WTC11 (cell line): Measurements from ENCODE around the gene HSF2BP. TPM values are rescaled to one million over a fixed set of nuclear protein-coding genes. Genes with fewer than 3 reads are reported as not detected.

Experiments
- ATAC-seq: fragments of 200-7000 bp; cut with Tn5 transposase; 2 replicates; pipeline ENCODE4 v1.10.0; 2021; ENCODE audit warnings: mild to moderate bottlenecking, moderate library complexity
- CTCF ChIA-PET: fragments of 300-600 bp; sonication (Branson Sonifier 250); formaldehyde crosslinking; loops from one replicate; lab custom pipeline; 2021; ENCODE audit warnings: antibody characterized with exemption; lab: Charles Lee
- POLR2A ChIA-PET: fragments of 350-600 bp; sonication (Branson Sonifier 250); formaldehyde crosslinking; loops from one replicate; lab custom pipeline; 2021; ENCODE audit warnings: antibody characterized with exemption; lab: Charles Lee
- DNase-seq: peaks from one replicate; pipeline ENCODE4 v3.0.0; 2021; ENCODE audit warnings: low spot score
- H3K27ac Mint-ChIP-seq: 2 replicates; pipeline ENCODE4 v1.8.0; 2021; ENCODE audit warnings: mixed read lengths
- H3K27me3 Mint-ChIP-seq: 2 replicates; pipeline ENCODE4 v1.8.0; 2021; ENCODE audit warnings: low read depth, mild to moderate bottlenecking, moderate library complexity, mixed read lengths
- H3K36me3 Mint-ChIP-seq: 2 replicates; pipeline ENCODE4 v1.8.0; 2021; ENCODE audit warnings: mixed read lengths
- H3K4me1 Mint-ChIP-seq: 2 replicates; pipeline ENCODE4 v1.8.0; 2022; ENCODE audit warnings: mixed read lengths
- H3K4me3 Mint-ChIP-seq: 2 replicates; pipeline ENCODE4 v1.8.0; 2021; ENCODE audit warnings: mild to moderate bottlenecking, moderate library complexity, mixed read lengths
- H3K9me3 Mint-ChIP-seq: 2 replicates; pipeline ENCODE4 v1.8.0; 2021; ENCODE audit warnings: mixed read lengths
- AR ChIP-seq: fragments of 250-450 bp; sonication (Bioruptor Pico); IDR thresholded peaks from 2 replicates; pipeline ENCODE4 v1.9.0; 2021; ENCODE audit warnings: mild to moderate bottlenecking
- ATF1 ChIP-seq: sonication (generic); formaldehyde crosslinking; IDR thresholded peaks from 2 replicates; pipeline ENCODE4 v1.8.1; 2023; ENCODE audit warnings: mild to moderate bottlenecking, moderate library complexity, missing genetic modification reagents
- FOXK1 ChIP-seq: sonication (generic); formaldehyde crosslinking; IDR thresholded peaks from 2 replicates; pipeline ENCODE4 v1.8.0; 2022; ENCODE audit warnings: mild to moderate bottlenecking, moderate library complexity, missing genetic modification reagents
- JUN ChIP-seq: sonication (generic); formaldehyde crosslinking; IDR thresholded peaks from 2 replicates; pipeline ENCODE4 v1.8.0; 2023; ENCODE audit warnings: mild to moderate bottlenecking, missing genetic modification reagents
- KAT7 ChIP-seq: sonication (generic); formaldehyde crosslinking; IDR thresholded peaks from 2 replicates; pipeline ENCODE4 v1.8.1; 2023; ENCODE audit warnings: missing genetic modification reagents, mild to moderate bottlenecking, borderline replicate concordance
- MAX ChIP-seq: sonication (generic); formaldehyde crosslinking; IDR thresholded peaks from 2 replicates; pipeline ENCODE4 v1.8.0; 2022; ENCODE audit warnings: mild to moderate bottlenecking, missing genetic modification reagents
- MLX ChIP-seq: sonication (generic); formaldehyde crosslinking; IDR thresholded peaks from 2 replicates; pipeline ENCODE4 v1.8.1; 2023; ENCODE audit warnings: mild to moderate bottlenecking, missing genetic modification reagents, moderate library complexity
- MXD4 ChIP-seq: fragments of 250-450 bp; sonication (Bioruptor Pico); IDR thresholded peaks from 2 replicates; pipeline ENCODE4 v1.8.0; 2021; ENCODE audit warnings: mild to moderate bottlenecking, moderate library complexity, borderline replicate concordance
- NR1H2 ChIP-seq: sonication (generic); formaldehyde crosslinking; IDR thresholded peaks from 2 replicates; pipeline ENCODE4 v1.9.0; 2021; ENCODE audit warnings: mild to moderate bottlenecking, moderate library complexity, missing genetic modification reagents
- NR2C2 ChIP-seq: sonication (generic); formaldehyde crosslinking; IDR thresholded peaks from 2 replicates; pipeline ENCODE4 v1.8.0; 2022; ENCODE audit warnings: mild to moderate bottlenecking, missing genetic modification reagents
- SMAD3 ChIP-seq: sonication (generic); formaldehyde crosslinking; IDR thresholded peaks from 2 replicates; pipeline ENCODE4 v1.8.0; 2022; ENCODE audit warnings: missing genetic modification reagents, mild to moderate bottlenecking, borderline replicate concordance
- SOX15 ChIP-seq: fragments of 250-450 bp; sonication (Bioruptor Pico); IDR thresholded peaks from 2 replicates; pipeline ENCODE4 v1.9.0; 2021; ENCODE audit warnings: mild to moderate bottlenecking
- ZNF121 ChIP-seq: sonication (generic); formaldehyde crosslinking; IDR thresholded peaks from 2 replicates; pipeline ENCODE4 v1.8.0; 2023; ENCODE audit warnings: missing genetic modification reagents
- ZNF396 ChIP-seq: fragments of 250-450 bp; sonication (Bioruptor Pico); IDR thresholded peaks from 2 replicates; pipeline ENCODE4 v1.8.0; 2021; ENCODE audit warnings: mild to moderate bottlenecking, moderate library complexity, borderline replicate concordance
- ZNF416 ChIP-seq: fragments of 250-450 bp; sonication (Bioruptor Pico); IDR thresholded peaks from 2 replicates; pipeline ENCODE4 v1.9.0; 2021; ENCODE audit warnings: mild to moderate bottlenecking, inconsistent platforms
- total RNA-seq: library from RNA; stranded (reverse); gene quantifications from 3 replicates; pipeline ENCODE4 v1.2.3, GENCODE V29; 2021
- TF ChIP-seq, protein P1 (sequence below): fragments of 250-450 bp; sonication (Bioruptor Pico); IDR thresholded peaks from 2 replicates; pipeline ENCODE4 v1.9.0; 2021; ENCODE audit warnings: mild to moderate bottlenecking
- TF ChIP-seq, protein P2 (sequence below): fragments of 200-600 bp; IDR thresholded peaks from 2 replicates; pipeline ENCODE4 v1.8.0; 2022; ENCODE audit warnings: antibody characterized with exemption
- TF ChIP-seq, protein P3 (sequence below): sonication (generic); formaldehyde crosslinking; IDR thresholded peaks from 2 replicates; pipeline ENCODE4 v1.8.1; 2023; ENCODE audit warnings: mild to moderate bottlenecking, missing genetic modification reagents
- TF ChIP-seq, protein P4 (sequence below): sonication (generic); formaldehyde crosslinking; conservative IDR thresholded peaks from 2 replicates; pipeline ENCODE4 v1.8.1; 2023; ENCODE audit warnings: mild to moderate bottlenecking, low read depth, missing genetic modification reagents, moderate library complexity

The HSF2BP gene
- total RNA-seq, 1 experiment from 2014 or later: 1.1 TPM

GRCh38 chr21:43635436-43635835 is 23.9 kb downstream of the HSF2BP start:
- H3K36me3 Mint-ChIP-seq: no peaks in the 10 kb centered on the region

GRCh38 chr21:43634618-43635017 is 24.7 kb downstream of the HSF2BP start:
- Mint-ChIP-seq H3K9me3 (peaks cover 2% of the 10 kb centered on the region), H3K27ac (no peak overlapping the region), H3K27me3 (no peaks in the 10 kb centered on the region; the same call in 1 of the 2 replicates), H3K4me1 (no peaks in the 10 kb centered on the region), H3K4me3 (no peak overlapping the region), H3K36me3 (peaks cover 2% of the 10 kb centered on the region; the same call in 1 of the 2 replicates)
- ATAC-seq (no peak), DNase-seq (no peak)
- POLR2A ChIA-PET: no interaction called here
- CTCF ChIA-PET: no interaction called here
- TF ChIP-seq SMAD3 (CRISPR knock-in tag) (no peak), ZNF396 (CRISPR knock-in tag) (no peak), KAT7 (CRISPR knock-in tag) (no peak), NR1H2 (CRISPR knock-in tag) (no peak), ZNF121 (CRISPR knock-in tag) (no peak), MAX (CRISPR knock-in tag) (no peak), MXD4 (CRISPR knock-in tag) (no peak)
- TF ChIP-seq, protein P1, sequence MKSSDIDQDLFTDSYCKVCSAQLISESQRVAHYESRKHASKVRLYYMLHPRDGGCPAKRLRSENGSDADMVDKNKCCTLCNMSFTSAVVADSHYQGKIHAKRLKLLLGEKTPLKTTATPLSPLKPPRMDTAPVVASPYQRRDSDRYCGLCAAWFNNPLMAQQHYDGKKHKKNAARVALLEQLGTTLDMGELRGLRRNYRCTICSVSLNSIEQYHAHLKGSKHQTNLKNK (CRISPR knock-in tag): no peak
- TF ChIP-seq, protein P2, sequence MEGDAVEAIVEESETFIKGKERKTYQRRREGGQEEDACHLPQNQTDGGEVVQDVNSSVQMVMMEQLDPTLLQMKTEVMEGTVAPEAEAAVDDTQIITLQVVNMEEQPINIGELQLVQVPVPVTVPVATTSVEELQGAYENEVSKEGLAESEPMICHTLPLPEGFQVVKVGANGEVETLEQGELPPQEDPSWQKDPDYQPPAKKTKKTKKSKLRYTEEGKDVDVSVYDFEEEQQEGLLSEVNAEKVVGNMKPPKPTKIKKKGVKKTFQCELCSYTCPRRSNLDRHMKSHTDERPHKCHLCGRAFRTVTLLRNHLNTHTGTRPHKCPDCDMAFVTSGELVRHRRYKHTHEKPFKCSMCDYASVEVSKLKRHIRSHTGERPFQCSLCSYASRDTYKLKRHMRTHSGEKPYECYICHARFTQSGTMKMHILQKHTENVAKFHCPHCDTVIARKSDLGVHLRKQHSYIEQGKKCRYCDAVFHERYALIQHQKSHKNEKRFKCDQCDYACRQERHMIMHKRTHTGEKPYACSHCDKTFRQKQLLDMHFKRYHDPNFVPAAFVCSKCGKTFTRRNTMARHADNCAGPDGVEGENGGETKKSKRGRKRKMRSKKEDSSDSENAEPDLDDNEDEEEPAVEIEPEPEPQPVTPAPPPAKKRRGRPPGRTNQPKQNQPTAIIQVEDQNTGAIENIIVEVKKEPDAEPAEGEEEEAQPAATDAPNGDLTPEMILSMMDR: no peak
- TF ChIP-seq, protein P3, sequence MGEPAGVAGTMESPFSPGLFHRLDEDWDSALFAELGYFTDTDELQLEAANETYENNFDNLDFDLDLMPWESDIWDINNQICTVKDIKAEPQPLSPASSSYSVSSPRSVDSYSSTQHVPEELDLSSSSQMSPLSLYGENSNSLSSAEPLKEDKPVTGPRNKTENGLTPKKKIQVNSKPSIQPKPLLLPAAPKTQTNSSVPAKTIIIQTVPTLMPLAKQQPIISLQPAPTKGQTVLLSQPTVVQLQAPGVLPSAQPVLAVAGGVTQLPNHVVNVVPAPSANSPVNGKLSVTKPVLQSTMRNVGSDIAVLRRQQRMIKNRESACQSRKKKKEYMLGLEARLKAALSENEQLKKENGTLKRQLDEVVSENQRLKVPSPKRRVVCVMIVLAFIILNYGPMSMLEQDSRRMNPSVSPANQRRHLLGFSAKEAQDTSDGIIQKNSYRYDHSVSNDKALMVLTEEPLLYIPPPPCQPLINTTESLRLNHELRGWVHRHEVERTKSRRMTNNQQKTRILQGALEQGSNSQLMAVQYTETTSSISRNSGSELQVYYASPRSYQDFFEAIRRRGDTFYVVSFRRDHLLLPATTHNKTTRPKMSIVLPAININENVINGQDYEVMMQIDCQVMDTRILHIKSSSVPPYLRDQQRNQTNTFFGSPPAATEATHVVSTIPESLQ (CRISPR knock-in tag): no peak

More at GRCh38 chr21:43635436-43635835, 23.9 kb downstream of the HSF2BP start:
- H3K4me3 Mint-ChIP-seq: no peak overlapping the region
- TF ChIP-seq NR2C2 (CRISPR knock-in tag) (no peak), SOX15 (no peak), ZNF416 (no peak), JUN (CRISPR knock-in tag) (no peak), AR (CRISPR knock-in tag) (no peak), MLX (CRISPR knock-in tag) (no peak), ATF1 (CRISPR knock-in tag) (no peak), FOXK1 (CRISPR knock-in tag) (no peak)
- TF ChIP-seq, protein P4, sequence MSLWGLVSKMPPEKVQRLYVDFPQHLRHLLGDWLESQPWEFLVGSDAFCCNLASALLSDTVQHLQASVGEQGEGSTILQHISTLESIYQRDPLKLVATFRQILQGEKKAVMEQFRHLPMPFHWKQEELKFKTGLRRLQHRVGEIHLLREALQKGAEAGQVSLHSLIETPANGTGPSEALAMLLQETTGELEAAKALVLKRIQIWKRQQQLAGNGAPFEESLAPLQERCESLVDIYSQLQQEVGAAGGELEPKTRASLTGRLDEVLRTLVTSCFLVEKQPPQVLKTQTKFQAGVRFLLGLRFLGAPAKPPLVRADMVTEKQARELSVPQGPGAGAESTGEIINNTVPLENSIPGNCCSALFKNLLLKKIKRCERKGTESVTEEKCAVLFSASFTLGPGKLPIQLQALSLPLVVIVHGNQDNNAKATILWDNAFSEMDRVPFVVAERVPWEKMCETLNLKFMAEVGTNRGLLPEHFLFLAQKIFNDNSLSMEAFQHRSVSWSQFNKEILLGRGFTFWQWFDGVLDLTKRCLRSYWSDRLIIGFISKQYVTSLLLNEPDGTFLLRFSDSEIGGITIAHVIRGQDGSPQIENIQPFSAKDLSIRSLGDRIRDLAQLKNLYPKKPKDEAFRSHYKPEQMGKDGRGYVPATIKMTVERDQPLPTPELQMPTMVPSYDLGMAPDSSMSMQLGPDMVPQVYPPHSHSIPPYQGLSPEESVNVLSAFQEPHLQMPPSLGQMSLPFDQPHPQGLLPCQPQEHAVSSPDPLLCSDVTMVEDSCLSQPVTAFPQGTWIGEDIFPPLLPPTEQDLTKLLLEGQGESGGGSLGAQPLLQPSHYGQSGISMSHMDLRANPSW (CRISPR knock-in tag): no peak
- TF ChIP-seq, protein P2: no peak
- TF ChIP-seq, all 79 proteins: peak for 0
- CTCF ChIA-PET: no interaction called here
- H3K4me1 Mint-ChIP-seq: no peaks in the 10 kb centered on the region
- no peaks in the 10 kb centered on the region for H3K9me3 Mint-ChIP-seq
- DNase-seq (no peak), ATAC-seq (no peak)
- H3K27me3 Mint-ChIP-seq: no peaks in the 10 kb centered on the region; the same call in 1 of the 2 replicates
- POLR2A ChIA-PET: no interaction called here
- no peak overlapping the region for H3K27ac Mint-ChIP-seq
